IMR-90 (cell line): ENCODE measurements around the gene KIF18B.

Experiments
- BHLHE40 ChIP-seq: fragments of 150-350 bp; IDR thresholded peaks from 2 replicates; pipeline ENCODE4 v1.6.1; 2016; ENCODE audit warnings: mild to moderate bottlenecking, low read depth, low read length
- CEBPB ChIP-seq: IDR thresholded peaks from 2 replicates; pipeline ENCODE4 v1.6.1; 2012; ENCODE audit warnings: low read depth, low read length, improper control_type of control experiment
- FOS ChIP-seq: fragments of 150-350 bp; IDR thresholded peaks from 2 replicates; pipeline ENCODE4 v1.6.1; 2016; ENCODE audit warnings: low read depth, low read length
- MAFK ChIP-seq: IDR thresholded peaks from 2 replicates; pipeline ENCODE4 v1.6.1; 2012; ENCODE audit warnings: low read depth, low read length, improper control_type of control experiment
- MXI1 ChIP-seq: IDR thresholded peaks from 2 replicates; pipeline ENCODE4 v1.6.1; 2012; ENCODE audit warnings: low read depth, mild to moderate bottlenecking, low read length, moderate library complexity, borderline replicate concordance
- POLR2A ChIP-seq: IDR thresholded peaks from 2 replicates; pipeline ENCODE4 v1.6.1; 2012; ENCODE audit warnings: mild to moderate bottlenecking, low read depth, low read length
- RAD21 ChIP-seq: IDR thresholded peaks from 2 replicates; pipeline ENCODE4 v1.6.1; 2012; ENCODE audit warnings: low read length, improper control_type of control experiment
- TF ChIP-seq, protein P1 (sequence below): conservative IDR thresholded peaks from 2 replicates; pipeline ENCODE4 v1.5.1; 2012; ENCODE audit warnings: mild to moderate bottlenecking, low read depth, low read length, improper control_type of control experiment
- TF ChIP-seq, protein P2 (sequence below): fragments of 150-350 bp; IDR thresholded peaks from 2 replicates; pipeline ENCODE4 v1.6.1; 2017; ENCODE audit warnings: mild to moderate bottlenecking, antibody characterized with exemption, low read length, low read depth
- TF ChIP-seq, protein P3 (sequence below): fragments of 150-350 bp; IDR thresholded peaks from 2 replicates; pipeline ENCODE4 v1.6.1; 2016; ENCODE audit warnings: low read depth, mild to moderate bottlenecking, low read length, moderate library complexity, borderline replicate concordance

DNA sequence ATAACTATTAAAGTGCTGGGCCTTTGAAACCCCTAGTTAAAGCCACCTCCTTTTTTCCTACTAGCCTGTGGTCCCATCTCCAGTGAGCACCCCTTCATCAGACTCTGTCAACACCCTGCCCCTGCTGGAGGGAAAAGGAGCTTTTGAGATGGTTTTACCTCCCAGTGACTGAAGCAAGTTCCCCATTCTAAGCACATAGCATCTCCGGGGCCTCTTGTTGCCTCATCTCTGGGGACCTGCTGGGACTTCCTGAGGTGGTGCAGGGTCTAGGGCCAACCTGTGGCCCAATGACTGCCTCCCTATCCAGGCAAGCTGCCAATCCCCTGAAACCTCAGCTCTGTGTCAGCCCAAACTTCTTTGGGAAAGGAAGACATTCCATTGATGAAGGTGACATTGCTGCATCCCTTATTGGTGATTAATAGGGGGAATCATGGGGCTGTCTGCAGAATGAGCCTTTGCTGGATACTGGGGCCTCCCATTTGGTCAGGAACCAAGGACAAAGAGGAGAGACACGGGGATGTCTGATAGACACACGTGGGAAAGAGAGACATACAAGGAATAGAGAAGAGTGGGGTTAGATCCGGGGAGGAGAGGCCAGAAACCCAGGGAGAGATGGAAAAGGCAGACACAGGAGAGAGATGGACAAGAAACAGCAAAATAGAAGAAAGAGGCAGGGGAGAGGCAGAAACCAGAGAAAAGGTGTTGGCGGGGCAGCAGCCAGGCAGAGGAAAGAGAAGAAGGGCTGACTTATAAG, 18.1 kb upstream of the KIF18B start:
- TF ChIP-seq, protein P1, sequence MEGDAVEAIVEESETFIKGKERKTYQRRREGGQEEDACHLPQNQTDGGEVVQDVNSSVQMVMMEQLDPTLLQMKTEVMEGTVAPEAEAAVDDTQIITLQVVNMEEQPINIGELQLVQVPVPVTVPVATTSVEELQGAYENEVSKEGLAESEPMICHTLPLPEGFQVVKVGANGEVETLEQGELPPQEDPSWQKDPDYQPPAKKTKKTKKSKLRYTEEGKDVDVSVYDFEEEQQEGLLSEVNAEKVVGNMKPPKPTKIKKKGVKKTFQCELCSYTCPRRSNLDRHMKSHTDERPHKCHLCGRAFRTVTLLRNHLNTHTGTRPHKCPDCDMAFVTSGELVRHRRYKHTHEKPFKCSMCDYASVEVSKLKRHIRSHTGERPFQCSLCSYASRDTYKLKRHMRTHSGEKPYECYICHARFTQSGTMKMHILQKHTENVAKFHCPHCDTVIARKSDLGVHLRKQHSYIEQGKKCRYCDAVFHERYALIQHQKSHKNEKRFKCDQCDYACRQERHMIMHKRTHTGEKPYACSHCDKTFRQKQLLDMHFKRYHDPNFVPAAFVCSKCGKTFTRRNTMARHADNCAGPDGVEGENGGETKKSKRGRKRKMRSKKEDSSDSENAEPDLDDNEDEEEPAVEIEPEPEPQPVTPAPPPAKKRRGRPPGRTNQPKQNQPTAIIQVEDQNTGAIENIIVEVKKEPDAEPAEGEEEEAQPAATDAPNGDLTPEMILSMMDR = no peak
- TF ChIP-seq RAD21 (no peak), BHLHE40 (no peak), FOS (no peak), MAFK (no peak), CEBPB (no peak), MXI1 (no peak), POLR2A (no peak)
- TF ChIP-seq, protein P2, sequence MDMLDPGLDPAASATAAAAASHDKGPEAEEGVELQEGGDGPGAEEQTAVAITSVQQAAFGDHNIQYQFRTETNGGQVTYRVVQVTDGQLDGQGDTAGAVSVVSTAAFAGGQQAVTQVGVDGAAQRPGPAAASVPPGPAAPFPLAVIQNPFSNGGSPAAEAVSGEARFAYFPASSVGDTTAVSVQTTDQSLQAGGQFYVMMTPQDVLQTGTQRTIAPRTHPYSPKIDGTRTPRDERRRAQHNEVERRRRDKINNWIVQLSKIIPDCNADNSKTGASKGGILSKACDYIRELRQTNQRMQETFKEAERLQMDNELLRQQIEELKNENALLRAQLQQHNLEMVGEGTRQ = no peak
- TF ChIP-seq, protein P3, sequence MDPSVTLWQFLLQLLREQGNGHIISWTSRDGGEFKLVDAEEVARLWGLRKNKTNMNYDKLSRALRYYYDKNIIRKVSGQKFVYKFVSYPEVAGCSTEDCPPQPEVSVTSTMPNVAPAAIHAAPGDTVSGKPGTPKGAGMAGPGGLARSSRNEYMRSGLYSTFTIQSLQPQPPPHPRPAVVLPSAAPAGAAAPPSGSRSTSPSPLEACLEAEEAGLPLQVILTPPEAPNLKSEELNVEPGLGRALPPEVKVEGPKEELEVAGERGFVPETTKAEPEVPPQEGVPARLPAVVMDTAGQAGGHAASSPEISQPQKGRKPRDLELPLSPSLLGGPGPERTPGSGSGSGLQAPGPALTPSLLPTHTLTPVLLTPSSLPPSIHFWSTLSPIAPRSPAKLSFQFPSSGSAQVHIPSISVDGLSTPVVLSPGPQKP = no peak
